Gastroesophageal sphincter (tissue), 4 donors: ENCODE measurements around the gene ERP44. TPM values are rescaled to one million over a fixed set of nuclear protein-coding genes. Genes with fewer than 3 reads are reported as not detected.
A peak's percentile ranks its signal among the peaks of the same experiment; 100 is the strongest.

Experiments
- ATAC-seq: fragments of 150-250 bp; one replicate; pipeline ENCODE4 v1.9.1; 2016; ENCODE audit warnings: mild to moderate bottlenecking, moderate library complexity
- H3K27ac ChIP-seq, 4 donors: fragments of 200-600 bp; sonication (generic) in 3 of 4; 1 replicate in 3 of 4; 2 replicates in 1 of 4; pipeline ENCODE4 v1.5.1; 2016 to 2019
- H3K27me3 ChIP-seq: fragments of 200-600 bp; sonication (generic); one replicate; pipeline ENCODE4 v1.5.1; 2019
- H3K36me3 ChIP-seq, 2 donors: fragments of 200-600 bp; sonication (generic); one replicate each; pipeline ENCODE4 v1.5.1; 2019; ENCODE audit warnings: control low read depth in 1 of 2
- H3K4me1 ChIP-seq, 3 donors: fragments of 200-600 bp; sonication (generic); 1 replicate in 2 of 3; 2 replicates in 1 of 3; pipeline ENCODE4 v1.5.1; 2016 to 2019; ENCODE audit warnings: control low read depth in 2 of 3
- H3K4me3 ChIP-seq, 2 donors: fragments of 200-600 bp; sonication (generic); one replicate each; pipeline ENCODE4 v1.5.1; 2019; ENCODE audit warnings: mild to moderate bottlenecking in 1 of 2, moderate library complexity in 1 of 2
- H3K9me3 ChIP-seq, 3 donors: fragments of 200-600 bp; sonication (generic); one replicate each; pipeline ENCODE4 v1.5.1; 2017 to 2019; ENCODE audit warnings: control low read depth in 2 of 3
- CTCF ChIP-seq, 4 experiments: fragments of 200-600 bp in 2 of 4; fragments of 450-650 bp in 2 of 4; sonication (generic) in 1 of 4; IDR thresholded peaks; one replicate each; pipeline ENCODE4 v1.5.1; 2017 to 2019; ENCODE audit warnings: antibody characterized with exemption in 4 of 4, mild to moderate bottlenecking in 2 of 4, moderate library complexity in 2 of 4
- EP300 ChIP-seq: sonication (generic); formaldehyde crosslinking; IDR thresholded peaks from one replicate; pipeline ENCODE4 v1.6.1; 2017; ENCODE audit warnings: antibody characterized with exemption, mild to moderate bottlenecking
- POLR2A ChIP-seq, 2 donors: fragments of 450-650 bp; IDR thresholded peaks; one replicate each; pipeline ENCODE4 v1.6.1; 2017; ENCODE audit warnings: antibody characterized with exemption in 2 of 2, mild to moderate bottlenecking in 2 of 2, moderate library complexity in 1 of 2
- POLR2AphosphoS5 ChIP-seq: sonication (generic); formaldehyde crosslinking; IDR thresholded peaks from one replicate; pipeline ENCODE4 v1.6.1; 2017; ENCODE audit warnings: antibody characterized with exemption
- whole genome bisulfite sequencing, 2 donors: methylation state at CpG; one replicate each; pipeline ENCODE4 v1.1.5; 2018; ENCODE audit warnings: low coverage in 1 of 2; 5-methylcytosine and 5-hydroxymethylcytosine counted together
- total RNA-seq, 4 donors: library from RNA; depleted of rRNA; stranded (reverse); fragments of >200 nt; gene quantifications; one replicate each; pipeline ENCODE4 v1.1.0, GENCODE V29; 2016

The ERP44 gene
- total RNA-seq, 4 donors from 2014 or later, result 13.7 to 19.2 (median 13.8) TPM

DNA sequence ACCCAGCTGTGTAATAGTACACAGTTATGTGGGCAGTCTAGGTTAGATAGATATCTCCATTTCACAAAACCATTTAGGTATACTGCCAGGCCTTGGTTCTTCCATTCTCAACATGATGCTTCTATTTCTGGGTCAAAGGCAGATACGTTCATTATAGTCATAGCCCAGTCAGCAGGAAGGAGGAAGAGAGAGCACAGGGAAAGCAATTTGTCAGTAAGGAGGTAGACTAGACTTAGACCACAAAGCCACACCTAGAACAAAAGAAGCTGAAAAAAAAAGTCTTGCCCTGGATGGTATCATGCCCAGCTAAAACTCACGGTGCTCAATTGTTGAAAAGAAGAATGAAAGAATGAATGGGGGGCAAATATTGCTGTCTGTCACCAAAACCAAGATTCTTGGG is 7.8 kb upstream of the ERP44 start:
- WGBS, 2 donors, result 66 to 95% methylated on average over 1 to 2 of the region's 2 CpGs
- Histone ChIP-seq H3K4me3 (no peak overlapping the region), H3K27me3 (no peaks in the 10 kb centered on the region), H3K9me3 (no peaks in the 10 kb centered on the region), H3K27ac (no peak overlapping the region), H3K4me1 (peaks cover 0 to 17% (median 9%) of the 10 kb centered on the region in 3 donors), H3K36me3 (peaks cover 3 to 72% of the 10 kb centered on the region in 2 donors)
- TF ChIP-seq POLR2AphosphoS5, result no peak
- no peak for TF ChIP-seq EP300
- TF ChIP-seq CTCF (IDR thresholded peaks at IDR 0.05), result no peak
- TF ChIP-seq POLR2A (IDR thresholded peaks at IDR 0.05), result no peak
- ATAC-seq, result no peak

DNA sequence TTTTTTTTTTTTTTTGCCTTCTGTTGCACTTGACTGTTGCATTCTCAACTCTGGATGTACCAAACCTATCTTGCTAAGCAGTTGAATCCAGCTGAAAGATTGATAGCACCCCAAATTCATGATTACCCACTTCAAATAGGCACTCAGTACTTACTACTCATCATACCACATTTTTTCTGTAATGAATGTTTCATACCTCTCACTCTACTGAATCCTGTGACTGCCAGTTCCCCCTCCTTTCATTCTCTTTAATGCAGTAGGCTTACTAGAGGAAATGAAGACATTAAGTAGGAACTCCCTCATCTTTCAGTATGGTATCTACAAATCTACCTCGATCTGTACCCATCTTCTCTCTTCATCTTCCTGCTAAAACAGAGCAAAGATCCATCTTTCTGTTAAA is 7.1 kb upstream of the ERP44 start:
- peaks cover 3 to 77% of the 10 kb centered on the region in 2 donors for H3K36me3 ChIP-seq

DNA sequence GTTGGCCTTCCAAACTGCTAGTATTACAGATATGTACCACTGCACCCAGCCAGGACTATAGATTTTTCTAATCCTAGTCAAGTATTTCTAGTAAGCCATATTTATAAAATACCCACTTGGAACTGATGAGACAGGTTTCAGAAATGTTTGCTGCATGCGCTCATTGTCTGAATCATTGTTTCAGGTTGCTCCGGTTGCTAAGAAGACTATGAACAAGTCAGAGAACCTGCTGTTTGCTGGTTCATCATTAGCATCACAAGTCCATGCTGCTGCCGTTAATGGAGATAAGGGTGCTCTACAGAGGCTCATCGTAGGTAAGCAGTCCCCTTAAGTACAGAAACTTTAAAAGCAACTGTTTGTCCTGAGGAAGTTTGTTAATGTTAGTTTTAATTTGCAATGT is 5.5 kb upstream of the ERP44 start:
- Histone ChIP-seq H3K27ac (no peak overlapping the region), H3K4me3 (no peak overlapping the region), H3K27me3 (no peaks in the 10 kb centered on the region), H3K4me1 (peaks cover 3 to 10% (median 3%) of the 10 kb centered on the region in 3 donors), H3K36me3 (peaks cover 3 to 69% of the 10 kb centered on the region in 2 donors), H3K9me3 (no peaks in the 10 kb centered on the region)
- WGBS, 2 donors, result 77 to 80% methylated on average over 3 to 4 of the region's 4 CpGs
- no peak for TF ChIP-seq POLR2A (IDR thresholded peaks at IDR 0.05)
- TF ChIP-seq CTCF (IDR thresholded peaks at IDR 0.05), result no peak
- TF ChIP-seq EP300, result no peak
- TF ChIP-seq POLR2AphosphoS5, result no peak
- ATAC-seq, result no peak

More for the DNA sequence above, 7.1 kb upstream of the ERP44 start:
- H3K9me3 ChIP-seq, result no peaks in the 10 kb centered on the region
- 0 to 43% methylated on average over 1 of the region's 1 CpG for WGBS, 2 donors
- H3K27ac ChIP-seq, result no peak overlapping the region
- H3K4me3 ChIP-seq, result no peak overlapping the region
- H3K27me3 ChIP-seq, result no peaks in the 10 kb centered on the region
- peaks cover 0 to 10% (median 1%) of the 10 kb centered on the region in 3 donors for H3K4me1 ChIP-seq
- ATAC-seq, result no peak
- TF ChIP-seq CTCF (IDR thresholded peaks at IDR 0.05) (no peak), EP300 (no peak), POLR2AphosphoS5 (no peak), POLR2A (IDR thresholded peaks at IDR 0.05) (no peak)

- H3K27ac ChIP-seq, result no peak overlapping the region
- H3K27me3 ChIP-seq, result no peaks in the 10 kb centered on the region
- TF ChIP-seq CTCF (IDR thresholded peaks at IDR 0.05) (no peak), POLR2AphosphoS5 (no peak), POLR2A (IDR thresholded peaks at IDR 0.05) (no peak), EP300 (no peak)
- no peak overlapping the region for H3K4me3 ChIP-seq
- 79 to 87% methylated on average over 6 of the region's 6 CpGs for WGBS, 2 donors
- H3K4me1 ChIP-seq, result peaks cover 7 to 27% (median 11%) of the 10 kb centered on the region in 3 donors
- H3K9me3 ChIP-seq, result no peaks in the 10 kb centered on the region
- H3K36me3 ChIP-seq, result peaks cover 3 to 51% of the 10 kb centered on the region in 2 donors
- ATAC-seq, result no peak
Observed at GRCh38 chr9:100101608-100102007, 2.8 kb upstream of the ERP44 start.

DNA sequence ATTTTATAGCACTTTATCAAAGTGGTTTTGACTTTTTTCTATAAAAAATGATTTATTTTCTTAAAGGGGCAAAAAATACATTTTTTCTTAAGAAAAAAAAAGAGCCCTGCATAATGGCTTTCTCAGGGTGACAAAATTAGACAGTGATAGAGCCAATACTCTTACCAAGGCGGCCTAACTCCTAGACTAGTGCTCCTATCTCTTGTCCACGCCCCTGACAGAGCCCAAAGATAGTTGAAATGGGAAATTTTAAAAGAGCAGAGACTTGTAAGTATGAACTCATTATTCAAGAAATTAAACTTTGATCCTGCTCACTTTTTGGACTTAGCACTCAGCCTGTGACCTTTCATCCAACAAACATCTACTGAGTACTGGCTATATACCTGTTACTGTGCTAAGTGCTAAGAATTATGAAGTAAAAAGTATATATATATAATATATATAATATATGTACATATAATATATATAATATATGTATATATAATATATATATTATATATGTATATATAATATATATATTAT is 1.4 kb upstream of the ERP44 start:
- TF ChIP-seq EP300, result no peak
- no peak for TF ChIP-seq POLR2AphosphoS5
- TF ChIP-seq POLR2A (IDR thresholded peaks at IDR 0.05), result no peak
- no peak for TF ChIP-seq CTCF (IDR thresholded peaks at IDR 0.05)
- Histone ChIP-seq H3K4me1 (peaks cover 7 to 41% (median 11%) of the 10 kb centered on the region in 3 donors), H3K9me3 (no peaks in the 10 kb centered on the region), H3K4me3 (peak overlapping the region; percentile 90 to 97), H3K27me3 (no peaks in the 10 kb centered on the region), H3K27ac (peak overlapping the region; percentile 49 to 93 (median 90)), H3K36me3 (peaks cover under 1 to 37% of the 10 kb centered on the region in 2 donors)
- WGBS, 2 donors, result 68 to 76% methylated on average over 2 of the region's 2 CpGs
- no peak for ATAC-seq
